ENCODE results near the gene FBXO11.

FBXO11 gene

GRCh38 chr2:47783486-47784351 lies 122.6 kb downstream of the FBXO11 start:
- DNase-seq (ENCODE audit: low spot score), result peak; percentile 55

DNA sequence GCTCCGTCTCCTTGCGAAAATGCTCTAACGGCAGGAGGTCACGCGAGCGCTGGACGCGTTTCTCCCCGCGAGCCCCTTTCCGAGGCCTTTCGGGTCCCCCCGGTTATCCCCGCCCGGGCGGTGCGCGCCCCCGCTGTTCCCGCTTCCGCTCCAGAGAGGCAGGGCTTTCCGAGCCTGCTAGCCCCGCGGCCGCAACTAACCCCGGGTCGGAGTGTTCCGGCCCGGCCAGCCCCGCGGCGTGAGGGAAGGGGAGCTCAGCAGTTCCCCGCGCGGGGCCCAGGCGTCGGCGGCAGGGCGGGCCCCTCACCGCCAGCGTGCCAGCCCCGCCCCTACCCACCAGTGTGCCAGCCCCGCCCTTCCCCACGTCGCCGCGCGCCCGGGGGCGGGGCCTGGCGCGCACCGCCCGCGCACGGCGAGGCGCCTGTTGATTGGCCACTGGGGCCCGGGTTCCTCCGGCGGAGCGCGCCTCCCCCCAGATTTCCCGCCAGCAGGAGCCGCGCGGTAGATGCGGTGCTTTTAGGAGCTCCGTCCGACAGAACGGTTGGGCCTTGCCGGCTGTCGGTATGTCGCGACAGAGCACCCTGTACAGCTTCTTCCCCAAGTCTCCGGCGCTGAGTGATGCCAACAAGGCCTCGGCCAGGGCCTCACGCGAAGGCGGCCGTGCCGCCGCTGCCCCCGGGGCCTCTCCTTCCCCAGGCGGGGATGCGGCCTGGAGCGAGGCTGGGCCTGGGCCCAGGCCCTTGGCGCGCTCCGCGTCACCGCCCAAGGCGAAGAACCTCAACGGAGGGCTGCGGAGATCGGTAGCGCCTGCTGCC lies 123.4 kb downstream of the FBXO11 start, which contains the start of gene MSH6:
TSS of gene MSH6 (plus strand) at position 475 of the 815 bp plus-strand sequence. CDS start at position 564, 89 bp downstream.
- DNase-seq (ENCODE audit: low spot score), result peak; percentile 86

DNA sequence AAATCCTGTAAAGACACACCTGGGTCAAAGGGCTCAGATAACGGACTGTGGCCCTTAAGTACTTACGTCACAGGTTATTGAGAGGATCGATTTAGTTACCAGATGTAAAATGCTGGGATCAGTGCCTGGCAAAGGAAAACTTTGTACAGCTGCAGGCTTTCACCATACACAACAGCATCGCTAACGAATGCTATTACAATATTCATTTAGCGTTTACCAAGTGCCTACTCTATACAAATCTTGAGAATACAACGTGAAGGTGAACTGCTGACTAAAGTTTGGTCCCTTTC lies 124.0 kb downstream of the FBXO11 start:
- DNase-seq (ENCODE audit: low spot score), result no peak

DNA sequence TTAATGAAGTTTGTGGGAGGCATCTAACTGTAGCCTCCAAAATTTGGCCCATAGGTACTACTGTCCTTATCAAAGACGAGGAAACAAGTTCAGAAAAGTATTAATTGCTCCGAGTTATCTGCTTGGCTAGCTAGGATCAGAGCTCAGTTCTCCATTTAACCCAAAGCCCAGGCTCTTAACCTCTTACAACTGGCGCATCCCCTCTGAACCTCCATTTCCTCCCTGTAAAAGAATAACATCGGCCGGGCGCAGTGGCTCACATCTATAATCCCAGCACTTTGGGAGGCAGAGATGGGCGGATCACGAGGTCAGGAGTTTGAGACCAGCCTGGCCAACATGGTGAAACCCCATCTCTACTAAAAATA lies 126.9 kb downstream of the FBXO11 start:
- no peak for DNase-seq (ENCODE audit: low spot score)

GRCh38 chr2:47778698-47779425 lies 127.4 kb downstream of the FBXO11 start:
- DNase-seq (ENCODE audit: low spot score), result no peak

DNA sequence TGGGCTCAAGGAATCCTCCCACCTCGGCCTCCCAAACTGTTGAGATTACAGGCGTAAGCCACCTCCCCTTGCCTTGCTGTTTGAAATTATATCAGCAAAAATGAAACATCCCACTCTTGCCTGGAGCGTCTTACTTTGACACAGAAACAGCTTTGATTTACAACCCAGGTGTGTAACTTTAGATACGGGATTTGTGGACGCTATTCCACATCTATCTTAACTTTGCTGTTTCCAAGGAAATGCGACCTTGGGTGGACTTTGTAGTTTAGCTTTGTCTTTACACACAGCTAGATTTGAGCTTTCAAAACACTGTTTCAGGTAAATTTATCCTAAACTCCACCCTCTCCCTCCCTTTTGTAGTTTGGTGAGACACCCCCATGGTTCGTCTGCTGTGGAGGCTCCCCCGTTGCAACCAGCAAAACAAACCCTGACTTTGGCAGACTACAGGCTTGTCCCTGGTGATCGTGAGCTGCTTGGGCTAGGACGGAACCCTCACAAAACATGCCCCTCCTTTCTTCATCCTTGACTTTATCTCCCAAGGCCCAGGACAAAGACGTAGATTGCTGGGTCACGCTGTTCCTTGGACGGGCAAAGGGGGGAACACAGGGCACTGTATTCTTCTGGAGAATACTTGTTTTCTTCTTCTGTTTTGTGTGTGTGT lies 128.9 kb downstream of the FBXO11 start:
- DNase-seq (ENCODE audit: low spot score), result no peak

DNA sequence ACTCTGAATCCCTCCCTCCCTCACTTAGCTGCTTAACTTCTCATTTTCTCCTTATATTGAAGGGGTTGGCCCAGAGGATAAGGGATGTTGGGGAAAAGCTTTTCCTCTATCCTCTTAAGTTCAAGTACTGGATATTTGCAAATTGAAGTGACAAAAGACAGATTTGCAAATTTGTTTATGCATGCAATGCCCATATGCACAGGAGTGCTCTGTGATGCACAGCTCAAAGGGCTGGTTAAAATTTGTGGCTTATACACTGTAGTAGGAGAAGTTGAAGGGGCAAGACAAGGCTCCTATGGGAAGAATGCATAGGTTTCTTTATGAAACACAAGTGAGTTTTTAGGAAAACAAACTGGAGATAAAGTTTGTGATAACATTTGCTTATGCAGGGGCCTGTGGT lies 131.7 kb downstream of the FBXO11 start:
- DNase-seq (ENCODE audit: low spot score), result no peak

- no peak for DNase-seq (ENCODE audit: low spot score)
These were observed 134.0 kb downstream of the FBXO11 start for GRCh38 chr2:47772343-47772742.

GRCh38 chr2:47771211-47771610 lies 135.1 kb downstream of the FBXO11 start:
- no peak for DNase-seq (ENCODE audit: low spot score)

DNA sequence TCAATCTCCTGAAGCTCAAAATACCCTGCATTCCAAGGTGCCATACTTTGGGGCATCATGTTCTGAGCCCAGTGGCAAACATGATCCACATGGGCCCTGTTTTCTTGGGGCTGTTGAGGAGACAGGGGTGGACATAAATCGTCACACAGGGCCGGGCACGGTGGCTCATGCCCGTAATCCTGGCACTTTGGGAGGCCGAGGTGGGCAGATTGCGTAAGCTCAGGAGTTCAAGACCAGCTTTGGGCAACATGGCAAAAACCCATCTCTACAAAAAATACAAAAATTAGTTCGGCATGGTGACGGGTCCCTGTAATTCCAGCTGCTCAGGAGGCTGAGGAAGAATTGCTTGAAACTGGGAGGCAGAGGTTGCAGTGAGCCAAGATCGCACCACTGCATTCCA lies 137.0 kb downstream of the FBXO11 start:
- DNase-seq (ENCODE audit: low spot score), result no peak

GRCh38 chr2:47767880-47768609 lies 138.3 kb downstream of the FBXO11 start:
- peak; percentile 72 for DNase-seq (ENCODE audit: low spot score)

GRCh38 chr2:47767497-47767844 lies 138.8 kb downstream of the FBXO11 start:
- no peak for DNase-seq (ENCODE audit: low spot score)

- no peak for DNase-seq (ENCODE audit: low spot score)
These were observed 154.4 kb downstream of the FBXO11 start for GRCh38 chr2:47751856-47752414.

DNA sequence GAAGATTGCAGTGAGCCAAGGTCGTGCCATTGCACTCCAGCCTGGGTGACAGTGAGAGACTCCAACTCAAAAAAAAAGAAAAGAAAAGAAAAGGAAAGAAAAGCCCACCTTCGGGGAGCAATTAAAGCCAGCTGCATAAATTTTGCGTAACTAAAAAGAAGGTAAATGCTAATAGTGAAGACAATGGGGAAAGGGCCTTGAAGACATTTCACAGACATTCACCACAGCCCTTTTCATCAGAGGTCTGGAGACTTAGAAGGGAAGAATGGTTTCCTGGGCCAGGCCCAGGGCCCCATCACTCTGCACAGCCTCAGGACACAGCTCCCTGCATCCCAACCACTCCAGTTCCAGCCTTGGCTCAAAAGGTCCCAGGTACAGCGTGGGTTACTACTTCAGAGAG lies 158.4 kb downstream of the FBXO11 start:
- no peak for DNase-seq (ENCODE audit: low spot score)

DNA sequence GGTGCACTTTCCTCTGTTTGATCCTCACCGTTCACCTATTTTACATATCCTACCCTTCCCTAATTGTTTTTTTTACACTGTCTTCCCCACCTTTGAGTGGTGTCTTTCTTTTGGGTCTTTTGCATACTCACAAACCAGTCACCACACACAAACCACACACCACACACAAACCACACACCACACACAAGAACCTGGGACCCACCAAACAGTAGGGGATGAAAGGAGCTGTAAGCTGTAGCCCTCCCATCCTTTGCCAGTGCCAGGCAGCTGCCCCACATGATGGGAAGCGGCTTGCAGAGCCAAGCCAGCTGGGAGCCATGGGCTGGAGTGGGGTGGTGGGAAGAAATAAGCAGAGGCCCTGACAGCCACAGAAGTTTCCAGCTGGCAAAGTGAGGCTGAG lies 162.2 kb downstream of the FBXO11 start:
- no peak for DNase-seq (ENCODE audit: low spot score)

DNA sequence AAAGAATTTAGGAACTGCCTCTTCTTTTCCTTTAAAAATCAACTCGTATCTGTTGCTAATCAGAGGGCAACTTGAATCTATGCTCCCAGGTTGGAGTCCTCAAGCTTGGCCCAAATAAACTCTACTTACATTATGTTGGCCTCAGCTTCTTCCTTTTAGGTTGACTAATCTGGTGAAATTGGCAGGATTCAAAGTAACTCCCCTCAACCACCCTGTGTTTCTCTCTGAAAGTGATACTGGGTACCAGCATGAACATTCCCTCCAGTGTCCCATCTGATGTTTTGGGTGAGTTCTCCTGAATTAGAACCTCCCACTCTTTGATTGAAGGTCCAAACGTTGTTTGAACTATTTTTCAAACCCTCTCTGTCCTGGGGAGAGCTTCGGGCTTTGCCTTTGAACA lies 164.7 kb downstream of the FBXO11 start:
- no peak for DNase-seq (ENCODE audit: low spot score)

DNA sequence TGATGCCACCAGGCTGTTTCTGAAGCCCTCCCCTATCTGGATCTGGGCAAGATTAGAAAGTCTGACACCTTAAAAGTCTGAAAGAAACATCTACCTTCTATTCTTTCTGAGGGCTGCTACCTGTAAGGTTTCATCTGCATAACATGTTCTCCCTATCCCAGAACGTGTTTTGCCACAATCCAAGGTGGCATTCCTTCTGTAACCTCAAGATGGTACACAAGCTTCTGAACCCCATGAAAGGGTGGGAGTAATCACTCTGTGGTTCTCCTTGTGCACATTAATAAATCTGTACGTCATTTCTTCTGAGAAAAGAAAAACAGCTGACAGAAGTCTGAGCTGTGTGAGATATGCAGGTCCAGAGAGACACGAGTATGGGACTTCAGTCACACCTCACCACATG lies 165.2 kb downstream of the FBXO11 start:
- no peak for DNase-seq (ENCODE audit: low spot score)

Measured in CD4-positive, alpha-beta T cell treated with Interleukin-2 at 100 ng/mL for 4 hours (primary cell).